ENCODE data around the gene PRMT5.

DNA sequence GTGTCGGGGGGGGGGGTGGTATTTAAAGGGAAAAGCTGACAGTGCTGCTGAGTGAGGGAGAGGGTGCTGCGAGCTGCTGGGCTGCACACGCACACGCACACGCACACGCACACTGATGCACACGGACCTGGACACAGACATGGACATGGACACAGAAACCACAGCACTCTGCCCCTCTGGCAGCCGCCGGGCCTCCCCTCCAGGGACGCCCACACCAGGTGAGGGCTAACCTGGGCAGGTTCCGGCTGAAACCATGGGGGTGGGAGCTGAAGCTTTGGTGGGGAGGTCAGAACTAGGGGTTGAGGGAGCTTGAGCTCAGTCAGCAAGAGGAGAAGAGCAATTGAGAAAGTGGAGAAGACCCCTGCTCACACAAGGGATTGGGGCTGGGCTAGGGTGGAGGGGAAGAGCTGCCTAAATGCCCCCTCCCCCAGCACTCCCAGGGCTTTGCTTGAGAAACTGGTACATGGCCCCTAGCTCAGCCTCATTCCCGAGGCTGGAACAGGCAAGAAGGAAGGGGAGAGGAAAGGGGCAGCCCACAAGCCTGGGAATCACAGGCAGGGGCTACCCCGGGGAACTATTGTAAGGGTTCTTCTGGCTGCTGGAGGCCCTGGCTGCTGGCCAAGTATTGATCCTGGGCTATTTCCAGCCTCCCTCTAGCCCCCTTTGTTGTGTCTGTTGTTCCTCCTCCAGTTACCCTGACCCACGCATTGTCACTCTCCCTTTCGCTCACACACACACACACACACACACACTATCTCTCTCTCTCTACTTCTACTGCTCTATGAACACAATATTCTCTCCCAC lies 45.8 kb downstream of the PRMT5 start, which contains the start of gene REM2:
- TF ChIP-seq, protein P1, sequence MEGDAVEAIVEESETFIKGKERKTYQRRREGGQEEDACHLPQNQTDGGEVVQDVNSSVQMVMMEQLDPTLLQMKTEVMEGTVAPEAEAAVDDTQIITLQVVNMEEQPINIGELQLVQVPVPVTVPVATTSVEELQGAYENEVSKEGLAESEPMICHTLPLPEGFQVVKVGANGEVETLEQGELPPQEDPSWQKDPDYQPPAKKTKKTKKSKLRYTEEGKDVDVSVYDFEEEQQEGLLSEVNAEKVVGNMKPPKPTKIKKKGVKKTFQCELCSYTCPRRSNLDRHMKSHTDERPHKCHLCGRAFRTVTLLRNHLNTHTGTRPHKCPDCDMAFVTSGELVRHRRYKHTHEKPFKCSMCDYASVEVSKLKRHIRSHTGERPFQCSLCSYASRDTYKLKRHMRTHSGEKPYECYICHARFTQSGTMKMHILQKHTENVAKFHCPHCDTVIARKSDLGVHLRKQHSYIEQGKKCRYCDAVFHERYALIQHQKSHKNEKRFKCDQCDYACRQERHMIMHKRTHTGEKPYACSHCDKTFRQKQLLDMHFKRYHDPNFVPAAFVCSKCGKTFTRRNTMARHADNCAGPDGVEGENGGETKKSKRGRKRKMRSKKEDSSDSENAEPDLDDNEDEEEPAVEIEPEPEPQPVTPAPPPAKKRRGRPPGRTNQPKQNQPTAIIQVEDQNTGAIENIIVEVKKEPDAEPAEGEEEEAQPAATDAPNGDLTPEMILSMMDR (conservative IDR thresholded peaks at IDR 0.05; ENCODE audit: low read depth, low read length), result no peak
- no peak for TF ChIP-seq EZH2phosphoT487 (IDR thresholded peaks at IDR 0.05; ENCODE audit: borderline replicate concordance, low read length)
